ENCODE measurements around the gene KIAA0753. TPM values are rescaled to one million over a fixed set of nuclear protein-coding genes. Genes with fewer than 3 reads are reported as not detected.
"Not testable (repeated sequence)": the region's sequence is repeated elsewhere in the genome, so short reads cannot be mapped to it uniquely, and the experiment has no call there.

The KIAA0753 gene
- total and polyA plus RNA-seq, 9 donors: 12.1 to 32.3 (median 19.2) TPM

- H3K4me1 ChIP-seq (ENCODE audit: insufficient read depth): no peaks in the 10 kb centered on the region
- intact Hi-C loops (cut with DNase I): no loop called here
- H3K36me3 ChIP-seq: no peaks in the 10 kb centered on the region
- H3K27me3 ChIP-seq: no peaks in the 10 kb centered on the region
- H3K4me3 ChIP-seq: no peak overlapping the region
- no peaks in the 10 kb centered on the region for H3K9me3 ChIP-seq
- WGBS, 3 donors: 29 to 70% (median 49%) methylated on average over 1 of the region's 1 CpG
- TF ChIP-seq POLR2A (IDR thresholded peaks at IDR 0.05) (no peak), CTCF (IDR thresholded peaks at IDR 0.05) (no peak), EP300 (IDR thresholded peaks at IDR 0.05) (no peak)
- no peak overlapping the region for H3K27ac ChIP-seq
- DNase-seq: no peak
These were observed 42.8 kb downstream of the KIAA0753 start for GRCh38 chr17:6597727-6598126.

GRCh38 chr17:6596941-6597340 lies 43.6 kb downstream of the KIAA0753 start:
- no peak overlapping the region for H3K27ac ChIP-seq
- WGBS, 3 donors: 92 to 95% (median 95%) methylated on average over 4 of the region's 4 CpGs
- no peaks in the 10 kb centered on the region for H3K27me3 ChIP-seq
- H3K4me1 ChIP-seq (ENCODE audit: insufficient read depth): no peaks in the 10 kb centered on the region
- H3K9me3 ChIP-seq: no peaks in the 10 kb centered on the region
- H3K36me3 ChIP-seq: no peaks in the 10 kb centered on the region
- H3K4me3 ChIP-seq: no peak overlapping the region
- no peak for DNase-seq
- TF ChIP-seq EP300 (IDR thresholded peaks at IDR 0.05): no peak
- intact Hi-C loops (cut with DNase I): no loop called here

GRCh38 chr17:6596511-6596910 lies 44.0 kb downstream of the KIAA0753 start:
- intact Hi-C loops (cut with DNase I): no loop called here
- H3K36me3 ChIP-seq: no peaks in the 10 kb centered on the region

GRCh38 chr17:6596081-6596480 lies 44.4 kb downstream of the KIAA0753 start:
- no peak for TF ChIP-seq POLR2A (IDR thresholded peaks at IDR 0.05)
- no peak for TF ChIP-seq CTCF (IDR thresholded peaks at IDR 0.05)
- no peak for TF ChIP-seq EP300 (IDR thresholded peaks at IDR 0.05)
- WGBS, 3 donors: 92 to 93% (median 93%) methylated on average over 7 of the region's 7 CpGs
- Histone ChIP-seq H3K27me3 (no peaks in the 10 kb centered on the region), H3K9me3 (no peaks in the 10 kb centered on the region), H3K27ac (no peak overlapping the region), H3K36me3 (no peaks in the 10 kb centered on the region), H3K4me3 (no peak overlapping the region), H3K4me1 (ENCODE audit: insufficient read depth) (no peaks in the 10 kb centered on the region)
- DNase-seq: no peak
- intact Hi-C loops (cut with DNase I): no loop called here

More at GRCh38 chr17:6596511-6596910, 44.0 kb downstream of the KIAA0753 start:
- TF ChIP-seq POLR2A (IDR thresholded peaks at IDR 0.05) (no peak), CTCF (IDR thresholded peaks at IDR 0.05) (no peak), EP300 (IDR thresholded peaks at IDR 0.05) (no peak)
- Histone ChIP-seq H3K27ac (no peak overlapping the region), H3K9me3 (no peaks in the 10 kb centered on the region), H3K27me3 (no peaks in the 10 kb centered on the region), H3K4me1 (ENCODE audit: insufficient read depth) (no peaks in the 10 kb centered on the region), H3K4me3 (no peak overlapping the region)
- DNase-seq: no peak
- WGBS, 3 donors: 66 to 70% (median 67%) methylated on average over 2 of the region's 2 CpGs

GRCh38 chr17:6593371-6593770 lies 47.1 kb downstream of the KIAA0753 start:
- DNase-seq; H3K27me3 ChIP-seq; intact Hi-C loops (cut with DNase I); H3K27ac ChIP-seq; H3K4me1 ChIP-seq (ENCODE audit: insufficient read depth); H3K4me3 ChIP-seq; H3K36me3 ChIP-seq; H3K9me3 ChIP-seq: not testable (repeated sequence)
- 95 to 97% (median 96%) methylated on average over 14 of the region's 14 CpGs for WGBS, 3 donors

- 82 to 84% (median 84%) methylated on average over 6 of the region's 6 CpGs for WGBS, 3 donors
- Histone ChIP-seq H3K4me3 (no peak overlapping the region), H3K9me3 (no peaks in the 10 kb centered on the region), H3K36me3 (no peaks in the 10 kb centered on the region), H3K27me3 (no peaks in the 10 kb centered on the region), H3K4me1 (ENCODE audit: insufficient read depth) (no peaks in the 10 kb centered on the region), H3K27ac (no peak overlapping the region)
- intact Hi-C loops (cut with DNase I): no loop called here
- DNase-seq: no peak
- TF ChIP-seq CTCF (IDR thresholded peaks at IDR 0.05) (no peak), EP300 (IDR thresholded peaks at IDR 0.05) (no peak), POLR2A (IDR thresholded peaks at IDR 0.05) (no peak)
These were observed 48.3 kb downstream of the KIAA0753 start for GRCh38 chr17:6592173-6592572.
